Mucosa of descending colon (tissue), 3 donors: ENCODE measurements around the gene EFCAB10. TPM values are rescaled to one million over a fixed set of nuclear protein-coding genes. Genes with fewer than 3 reads are reported as not detected.

ENCODE experiments used
- ATAC-seq: fragments of 200-7000 bp; cut with Tn5 transposase; one replicate; pipeline ENCODE4 v1.9.1; 2020; ENCODE audit warnings: mild to moderate bottlenecking, moderate library complexity
- DNase-seq, 3 donors: peaks; one replicate each; pipeline ENCODE4 v3.0.0-alpha.2; 2020
- H3K36me3 ChIP-seq: fragments of 200-600 bp; one replicate; pipeline ENCODE4 v1.8.0; 2021; ENCODE audit warnings: low read depth, mild to moderate bottlenecking
- H3K4me1 ChIP-seq: fragments of 200-600 bp; one replicate; pipeline ENCODE4 v1.8.0; 2021; ENCODE audit warnings: low read depth, mild to moderate bottlenecking
- H3K4me3 ChIP-seq: fragments of 200-600 bp; one replicate; pipeline ENCODE4 v1.8.0; 2021; ENCODE audit warnings: mild to moderate bottlenecking
- H3K9me3 ChIP-seq: fragments of 200-600 bp; one replicate; pipeline ENCODE4 v1.8.0; 2021; ENCODE audit warnings: mild to moderate bottlenecking
- CTCF ChIP-seq: fragments of 200-600 bp; IDR thresholded peaks from one replicate; pipeline ENCODE4 v1.8.0; 2022; ENCODE audit warnings: antibody characterized with exemption, mild to moderate bottlenecking
- intact Hi-C, 2 donors: fragments of 100-400 bp; cut with DNase I in 1 of 2; cut with micrococcal nuclease in 1 of 2; formaldehyde crosslinking; loops; one replicate each; pipeline versions ENCODE4 v1.11.0 to v1.11.1; 2022; cut with DNase I, micrococcal nuclease
- total RNA-seq, 3 donors: library from RNA; stranded (reverse); fragmentation: NEBNext Ultra II Directional in 2 of 3; extraction: Animal tissue kit (Norgen Biotek cat#: 25700) in 2 of 3; gene quantifications; one replicate each; pipeline versions ENCODE4 v1.2.1 to v1.2.4, GENCODE V29; 2021 to 2023
- donor health status: DM: no; HTN: no; CAD: no; lungs with moderate emphysema.
- donor health status: DM: no; HTN: no; CAD: no.
- donor health status: DM: no; HTN: yes; CAD: no.

The EFCAB10 gene
- total RNA-seq, 3 donors from 2014 or later, result not detected

DNA sequence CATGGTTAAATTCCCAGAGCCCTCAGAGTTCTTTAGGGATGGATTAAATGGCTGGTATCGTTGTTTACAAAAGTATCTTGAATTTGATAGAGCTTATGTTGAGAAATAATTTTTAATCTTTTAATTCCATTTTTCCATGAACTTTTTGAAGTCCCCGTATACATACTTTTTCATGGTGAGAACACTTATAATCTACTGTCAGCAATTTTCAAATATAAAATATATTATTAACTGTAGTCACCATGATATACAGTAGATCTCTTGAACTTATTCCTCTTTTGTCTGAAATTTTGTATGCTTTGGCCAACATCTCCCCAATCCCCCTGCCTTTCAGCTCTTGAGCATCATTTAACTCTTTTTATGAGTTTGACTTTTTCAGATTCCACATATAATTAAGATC is 9.4 kb downstream of the EFCAB10 start:
- TF ChIP-seq CTCF, result no peak
- no peaks in the 10 kb centered on the region for H3K4me1 ChIP-seq
- no peak overlapping the region for H3K4me3 ChIP-seq
- H3K36me3 ChIP-seq, result no peaks in the 10 kb centered on the region
- H3K9me3 ChIP-seq, result no peaks in the 10 kb centered on the region
- intact Hi-C loops, result no loop called here
- DNase-seq, result no peak
- no peak for ATAC-seq

DNA sequence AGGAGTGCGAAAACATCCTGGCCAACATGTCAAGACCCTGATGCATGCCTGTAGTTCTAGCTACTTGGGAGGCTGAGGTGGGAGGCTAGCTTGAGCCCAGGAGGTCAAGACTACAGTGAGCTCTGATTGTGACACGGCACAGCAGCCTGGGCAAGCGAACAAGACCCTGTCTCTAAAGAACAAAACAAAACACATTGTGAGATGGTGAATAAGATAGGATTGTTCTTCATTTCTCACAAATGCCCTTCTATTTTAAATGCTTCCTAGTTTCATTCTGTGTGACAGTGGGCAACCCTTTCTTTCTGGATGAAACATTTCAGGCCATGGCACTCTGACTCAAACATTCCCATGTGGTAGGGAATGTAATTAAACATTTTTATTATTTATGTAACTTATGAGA is 13.5 kb downstream of the EFCAB10 start:
- no peak for ATAC-seq
- no peak for DNase-seq
- intact Hi-C loops, result no loop called here
- Histone ChIP-seq H3K36me3 (no peaks in the 10 kb centered on the region), H3K4me3 (no peak overlapping the region), H3K4me1 (no peaks in the 10 kb centered on the region), H3K9me3 (no peaks in the 10 kb centered on the region)
- no peak for TF ChIP-seq CTCF

DNA sequence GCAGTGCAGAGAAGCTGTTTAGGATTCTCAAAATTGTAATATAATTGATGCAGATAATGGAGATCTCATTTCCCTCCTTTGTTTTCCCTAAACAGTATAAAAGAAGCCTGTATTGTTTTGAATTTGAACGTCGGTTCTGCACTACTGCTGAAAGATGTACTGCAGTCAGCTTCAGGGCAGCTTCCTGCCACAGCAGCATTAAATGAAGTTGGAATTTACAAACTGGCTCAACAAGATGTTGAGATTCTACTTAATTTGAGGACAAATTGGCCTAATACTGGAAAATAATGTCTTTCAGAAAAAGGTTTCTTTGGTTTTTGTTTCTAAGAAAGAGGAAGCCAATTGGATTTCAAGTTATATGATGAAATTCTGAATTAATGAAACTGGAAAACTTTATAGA is 14.3 kb downstream of the EFCAB10 start:
- Histone ChIP-seq H3K9me3 (no peaks in the 10 kb centered on the region), H3K4me3 (no peak overlapping the region), H3K4me1 (no peaks in the 10 kb centered on the region), H3K36me3 (no peaks in the 10 kb centered on the region)
- DNase-seq, result no peak
- TF ChIP-seq CTCF, result no peak
- ATAC-seq, result no peak
- intact Hi-C loops, result no loop called here

- no peaks in the 10 kb centered on the region for H3K9me3 ChIP-seq
- no peak for DNase-seq
- ATAC-seq, result no peak
- no peak overlapping the region for H3K4me3 ChIP-seq
- intact Hi-C loops, result no loop called here
- no peaks in the 10 kb centered on the region for H3K4me1 ChIP-seq
- H3K36me3 ChIP-seq, result no peaks in the 10 kb centered on the region
- no peak for TF ChIP-seq CTCF
Measured at GRCh38 chr7:105565190-105565589, 16.1 kb downstream of the EFCAB10 start.

- no peak for DNase-seq
- Histone ChIP-seq H3K4me1 (no peaks in the 10 kb centered on the region), H3K4me3 (no peak overlapping the region), H3K9me3 (no peaks in the 10 kb centered on the region), H3K36me3 (no peaks in the 10 kb centered on the region)
- intact Hi-C loops, result no loop called here
- no peak for TF ChIP-seq CTCF
- no peak for ATAC-seq
Measured at GRCh38 chr7:105559926-105560325, 21.4 kb downstream of the EFCAB10 start.

- Histone ChIP-seq H3K36me3 (no peaks in the 10 kb centered on the region), H3K9me3 (no peaks in the 10 kb centered on the region), H3K4me3 (no peak overlapping the region), H3K4me1 (peaks cover 4% of the 10 kb centered on the region)
- intact Hi-C loops, result no loop called here
- ATAC-seq, result no peak
- DNase-seq, result no peak
- TF ChIP-seq CTCF, result no peak
Measured at GRCh38 chr7:105538339-105538738, 43.0 kb downstream of the EFCAB10 start.
